Measurements from ENCODE around the gene DENND1A.
"Not testable (repeated sequence)": the region's sequence is repeated elsewhere in the genome, so short reads cannot be mapped to it uniquely, and the experiment has no call there.

The DENND1A gene

DNA sequence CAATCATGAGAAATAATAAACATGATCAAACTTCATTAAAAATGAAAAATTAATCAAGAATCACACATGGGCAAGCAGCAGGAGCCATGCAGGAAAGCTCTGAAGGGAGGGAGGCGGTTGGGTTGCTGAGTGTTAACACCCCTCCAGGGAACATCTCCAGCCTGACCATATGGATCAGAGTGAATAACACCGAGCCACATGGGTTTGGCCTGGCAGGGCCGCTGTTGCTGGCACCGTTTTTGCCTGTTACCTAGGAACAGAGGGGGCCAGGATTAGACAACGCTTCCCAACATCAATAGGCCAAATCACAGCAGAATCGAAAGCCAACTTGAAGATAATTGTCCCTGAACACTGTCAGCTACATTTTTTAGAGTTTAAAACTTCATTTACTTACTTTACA, 160.2 kb downstream of the DENND1A start:
- no peak for DNase-seq (ENCODE audit: low read depth)

DNA sequence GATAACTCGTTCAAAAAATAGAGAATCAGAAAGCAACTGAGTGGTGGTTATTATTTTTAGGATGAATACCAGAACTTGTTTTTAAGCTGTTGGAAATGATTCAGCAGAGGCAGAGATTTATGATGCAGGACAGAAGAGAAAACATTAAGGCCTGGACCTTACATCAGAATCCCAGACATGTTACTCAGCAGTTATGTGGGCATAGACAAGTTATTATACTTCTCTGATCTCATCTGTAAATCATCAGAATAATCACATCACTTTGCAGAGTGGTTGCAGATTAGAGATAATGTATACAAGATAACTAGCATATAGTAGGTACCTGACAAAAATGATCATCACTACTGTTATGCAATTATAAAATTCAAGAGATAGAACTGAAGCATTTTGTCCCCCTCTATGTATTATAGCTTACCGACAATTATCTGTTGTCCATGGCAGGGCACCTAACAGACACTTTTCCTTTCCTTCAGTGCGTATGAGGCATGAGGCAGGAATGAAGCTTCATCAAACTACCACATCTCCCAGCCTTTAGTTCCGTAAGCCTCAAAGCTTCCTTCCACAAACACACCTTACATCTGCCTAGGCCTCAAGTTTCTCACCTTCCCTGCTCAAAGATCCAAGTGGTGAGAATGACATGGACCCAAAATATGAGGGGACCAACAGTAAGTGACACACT, 165.9 kb downstream of the DENND1A start:
- peak; percentile 95 for DNase-seq (ENCODE audit: low read depth)

DNA sequence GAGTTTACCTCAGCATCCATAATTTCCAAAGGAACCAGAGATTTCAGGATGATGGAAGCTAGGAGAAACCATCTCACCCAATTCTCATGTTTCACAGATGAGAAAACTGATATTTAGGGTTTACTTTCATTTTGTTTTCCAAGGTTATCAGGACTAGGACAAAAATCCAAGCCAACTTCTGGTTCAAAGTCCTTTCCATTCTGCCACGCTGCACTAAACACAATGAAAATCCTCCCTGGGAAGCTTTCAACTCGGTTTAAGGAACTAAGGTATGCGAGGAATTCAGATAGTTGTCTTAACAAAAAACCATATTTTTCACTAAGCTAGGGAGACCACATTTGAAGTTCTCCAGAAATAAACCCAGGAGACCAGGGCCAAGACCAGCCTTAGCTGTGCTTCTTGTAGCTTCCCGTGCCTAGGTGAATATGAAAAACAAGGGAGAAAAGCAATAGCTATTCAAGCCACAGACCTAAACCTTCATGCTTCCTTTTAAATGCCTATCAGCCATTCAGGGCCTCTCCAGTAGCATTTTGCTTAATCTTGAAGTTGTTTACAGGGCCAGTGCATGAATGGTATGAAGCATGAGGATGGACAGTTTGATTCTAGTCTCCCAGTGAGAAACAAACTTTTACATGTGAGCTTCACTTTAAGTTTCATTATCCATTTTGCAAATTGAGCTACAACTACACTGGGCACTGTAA, 167.9 kb downstream of the DENND1A start:
- peak; percentile 47 for DNase-seq (ENCODE audit: low read depth)

DNA sequence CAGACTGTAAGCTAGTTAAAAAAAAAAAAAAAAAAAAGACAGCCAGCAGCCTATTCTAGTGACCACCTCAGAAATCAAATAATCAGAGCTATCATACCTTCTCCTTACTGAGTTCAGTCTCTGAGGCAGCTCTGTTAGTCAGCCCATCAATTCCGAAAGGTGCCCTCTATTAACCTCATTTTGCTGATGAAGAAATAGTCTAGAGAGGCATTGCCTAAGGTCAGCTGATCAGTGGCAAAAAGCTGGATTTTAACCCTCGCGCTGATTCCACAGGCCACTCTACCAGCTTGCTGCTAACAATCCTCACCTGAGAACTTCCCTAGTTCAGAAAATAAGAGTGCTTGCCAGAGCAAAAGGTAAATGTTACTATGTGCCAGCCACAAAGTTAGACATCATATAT, 172.0 kb downstream of the DENND1A start:
- peak; percentile 57 for DNase-seq (ENCODE audit: low read depth)

DNA sequence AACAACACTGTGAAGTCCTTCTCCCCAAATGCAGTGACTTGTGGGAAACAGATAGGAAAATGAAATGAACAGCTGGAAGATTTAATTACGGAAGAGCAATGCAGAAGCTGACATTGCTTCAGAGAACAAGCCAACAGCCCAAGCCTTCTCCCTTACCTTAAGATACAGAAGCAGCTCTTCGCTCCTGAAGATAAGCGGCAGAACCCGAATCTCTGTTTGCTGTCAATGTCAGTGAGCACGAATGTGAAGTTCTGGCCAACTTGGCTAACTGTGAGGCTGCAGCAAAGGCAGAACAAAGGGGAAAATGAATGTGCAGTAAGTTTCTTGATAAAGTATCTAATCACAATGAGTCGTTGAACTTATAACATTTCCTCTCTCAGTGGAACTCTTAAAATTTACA, 172.4 kb downstream of the DENND1A start:
- peak; percentile 80 for DNase-seq (ENCODE audit: low read depth)

DNA sequence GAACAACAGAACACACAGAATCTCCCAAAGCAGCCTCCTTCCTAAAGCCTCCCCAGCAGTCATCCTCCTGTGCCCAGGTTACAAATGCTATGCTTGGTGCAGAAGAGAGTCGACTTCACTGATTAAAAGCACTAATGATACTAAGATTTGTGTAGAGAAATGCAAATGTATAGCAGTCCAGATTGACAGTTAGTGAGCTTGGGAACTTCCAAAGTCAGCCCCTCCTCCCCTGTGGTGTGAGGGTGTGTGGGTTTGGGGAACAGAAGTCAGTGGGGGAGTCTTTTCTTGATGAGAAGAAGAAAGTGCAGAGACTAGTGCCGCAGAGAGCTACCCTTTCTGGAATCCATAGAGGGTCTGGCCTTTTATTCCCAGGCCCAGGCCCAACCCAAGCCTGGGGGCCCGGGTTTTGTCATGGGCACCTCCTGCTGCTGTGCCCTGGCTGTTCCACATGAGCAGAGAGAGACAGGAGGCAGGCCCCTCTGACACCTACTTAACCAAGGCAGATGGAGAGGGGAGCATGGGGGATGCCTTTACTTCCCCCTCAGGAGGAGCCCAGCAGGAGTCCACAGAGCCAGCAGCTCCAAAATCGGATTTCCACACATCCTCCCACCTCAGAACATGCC, 173.3 kb downstream of the DENND1A start:
- no peak for DNase-seq (ENCODE audit: low read depth)

DNA sequence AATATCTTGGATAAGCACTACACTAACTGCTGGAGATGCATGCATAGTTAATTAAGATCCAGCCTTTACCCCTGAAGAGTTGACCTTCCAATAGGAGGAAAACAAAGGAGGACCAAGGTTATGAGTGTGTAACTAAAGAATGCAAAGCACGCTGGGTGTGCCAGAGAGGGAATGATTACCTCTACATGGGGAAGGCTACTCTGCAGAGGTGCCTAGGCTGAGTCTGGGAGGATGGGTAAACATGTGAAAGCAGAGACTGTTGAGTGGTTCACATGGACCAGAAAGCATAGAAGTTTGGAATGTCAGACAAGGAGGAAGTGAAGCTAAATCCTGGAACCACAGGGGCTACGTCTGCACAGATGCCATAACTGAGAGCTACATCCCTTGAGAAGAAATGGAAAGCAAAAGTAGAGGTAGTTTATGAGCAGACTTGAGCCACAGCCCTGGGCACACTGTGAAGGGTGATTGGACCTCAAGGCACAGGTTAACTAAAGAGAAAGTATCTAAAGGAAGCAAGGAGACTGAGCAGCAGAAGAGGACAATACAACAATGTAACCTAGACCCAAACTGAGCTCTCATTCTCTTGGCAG, 176.2 kb downstream of the DENND1A start:
- no peak for DNase-seq (ENCODE audit: low read depth)

DNA sequence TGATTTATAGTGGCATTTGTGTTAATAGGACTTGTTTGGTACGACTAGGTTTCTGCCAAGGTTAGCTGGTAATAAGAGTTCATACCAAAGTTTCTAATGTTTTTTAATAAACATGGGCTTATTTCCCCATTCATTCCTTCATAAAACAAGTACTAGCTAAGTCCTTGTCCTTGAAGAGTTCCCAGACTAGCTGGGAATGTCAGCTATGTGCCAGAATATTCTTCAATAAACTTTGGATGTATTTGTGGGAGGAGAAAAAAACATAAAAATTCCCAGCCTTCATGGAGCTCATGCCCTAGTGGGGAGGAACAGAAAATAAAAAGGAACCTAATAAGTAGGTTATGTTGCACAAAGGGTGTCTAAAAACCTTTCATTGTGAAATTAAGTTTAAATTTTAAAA, 176.9 kb downstream of the DENND1A start:
- no peak for DNase-seq (ENCODE audit: low read depth)

DNA sequence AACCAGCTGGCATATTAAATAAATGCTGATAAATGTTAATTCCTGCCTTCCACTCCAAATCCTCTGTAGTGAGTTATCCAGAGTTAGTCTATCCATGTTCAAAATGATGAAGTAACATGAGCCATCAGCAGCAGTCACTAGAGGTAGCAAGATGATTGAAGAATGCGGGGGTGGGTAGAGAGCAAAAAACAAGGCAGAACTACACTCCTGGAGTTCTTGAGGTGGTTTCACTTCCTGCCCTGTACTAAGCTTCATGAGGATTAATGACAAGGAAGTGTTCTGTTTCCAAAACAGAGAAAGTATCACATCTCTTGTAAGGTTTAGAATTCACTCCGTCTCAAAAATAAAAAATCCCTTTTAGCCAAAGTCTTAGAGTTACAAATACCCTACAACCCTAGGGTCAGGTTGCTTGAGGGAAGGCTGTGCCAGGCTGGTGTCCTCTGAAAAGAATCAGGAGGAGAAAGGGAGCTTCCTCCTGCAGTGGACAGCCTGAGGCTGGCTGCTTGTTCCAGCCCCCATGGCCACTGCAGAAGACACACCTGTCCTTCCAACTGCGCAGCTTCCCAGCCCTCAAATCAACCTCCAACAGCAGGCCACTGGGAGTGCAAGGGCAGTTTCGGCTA, 180.2 kb downstream of the DENND1A start:
- peak; percentile 79 for DNase-seq (ENCODE audit: low read depth)

DNA sequence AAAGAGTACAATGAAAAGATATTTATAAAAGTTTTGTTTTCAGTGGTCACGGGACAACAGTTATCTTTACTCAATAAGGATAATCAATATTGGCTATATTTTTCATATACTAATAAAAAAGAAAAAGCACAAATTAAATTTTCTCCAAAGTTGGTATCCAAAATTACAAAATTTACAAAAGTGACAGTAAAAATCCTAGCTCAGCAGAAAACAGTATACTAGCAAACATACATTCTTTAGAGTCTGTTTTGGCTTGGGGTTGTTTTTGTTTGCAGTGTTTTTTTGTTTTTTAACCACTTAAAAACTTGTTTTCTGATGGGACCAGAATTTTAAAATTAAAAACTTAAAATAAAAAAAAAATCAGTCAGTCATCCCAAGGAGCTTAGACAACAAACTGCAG, 183.2 kb downstream of the DENND1A start:
- DNase-seq (ENCODE audit: low read depth): no peak

DNA sequence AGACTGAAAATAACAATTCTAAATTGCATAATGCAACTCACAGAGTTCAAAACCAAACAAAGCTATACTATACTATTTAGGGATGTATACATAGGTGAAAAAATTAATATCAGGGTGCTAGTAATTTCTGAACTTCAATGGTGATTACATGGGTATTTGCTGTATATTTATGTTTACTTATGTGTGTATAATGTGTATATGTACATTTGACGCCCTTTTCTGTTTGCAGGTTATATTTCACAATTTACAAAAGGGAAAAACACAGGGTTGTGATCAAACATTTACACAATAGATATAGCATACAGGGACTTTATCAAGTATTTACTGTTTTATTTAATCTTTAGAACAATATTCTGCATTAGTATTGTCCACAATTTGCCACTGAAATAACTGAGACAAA, 184.0 kb downstream of the DENND1A start:
- DNase-seq (ENCODE audit: low read depth): no peak

DNA sequence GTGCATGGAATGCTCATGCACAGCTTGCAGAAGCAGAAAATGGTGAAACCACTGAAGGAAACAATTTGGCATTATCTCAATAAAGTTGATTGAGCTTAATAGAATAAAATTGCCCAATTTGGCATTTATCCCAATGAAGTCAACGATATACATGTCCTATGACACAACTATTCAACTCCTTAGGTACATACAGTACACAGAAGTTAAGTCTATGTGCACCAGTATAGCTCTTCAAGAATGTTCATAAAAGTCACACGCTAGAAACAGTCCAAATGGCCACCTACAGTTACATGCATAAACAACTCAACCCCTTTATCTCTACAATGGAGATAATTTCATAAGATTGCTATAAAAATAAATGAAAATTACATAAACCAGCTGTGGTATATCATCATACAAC, 184.5 kb downstream of the DENND1A start:
- DNase-seq (ENCODE audit: low read depth): no peak

DNA sequence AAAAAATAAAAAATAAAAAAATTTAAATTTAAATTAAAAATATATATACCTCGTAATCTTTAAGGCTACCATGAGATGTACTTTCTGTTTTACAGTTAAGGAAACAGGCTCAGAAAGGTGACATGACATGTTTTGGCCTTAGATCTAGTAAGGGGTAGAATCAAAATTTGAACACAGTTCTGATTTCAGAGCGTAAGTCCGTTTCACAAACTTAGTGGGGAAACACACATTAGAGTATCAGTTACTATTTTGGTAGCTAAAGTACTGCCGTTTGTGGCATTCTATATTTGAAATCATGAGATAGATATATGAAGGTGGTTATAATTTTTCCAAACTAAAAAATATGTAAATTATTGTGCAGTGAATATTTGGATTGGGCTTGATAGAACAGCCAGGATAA, 186.2 kb downstream of the DENND1A start:
- no peak for DNase-seq (ENCODE audit: low read depth)

DNA sequence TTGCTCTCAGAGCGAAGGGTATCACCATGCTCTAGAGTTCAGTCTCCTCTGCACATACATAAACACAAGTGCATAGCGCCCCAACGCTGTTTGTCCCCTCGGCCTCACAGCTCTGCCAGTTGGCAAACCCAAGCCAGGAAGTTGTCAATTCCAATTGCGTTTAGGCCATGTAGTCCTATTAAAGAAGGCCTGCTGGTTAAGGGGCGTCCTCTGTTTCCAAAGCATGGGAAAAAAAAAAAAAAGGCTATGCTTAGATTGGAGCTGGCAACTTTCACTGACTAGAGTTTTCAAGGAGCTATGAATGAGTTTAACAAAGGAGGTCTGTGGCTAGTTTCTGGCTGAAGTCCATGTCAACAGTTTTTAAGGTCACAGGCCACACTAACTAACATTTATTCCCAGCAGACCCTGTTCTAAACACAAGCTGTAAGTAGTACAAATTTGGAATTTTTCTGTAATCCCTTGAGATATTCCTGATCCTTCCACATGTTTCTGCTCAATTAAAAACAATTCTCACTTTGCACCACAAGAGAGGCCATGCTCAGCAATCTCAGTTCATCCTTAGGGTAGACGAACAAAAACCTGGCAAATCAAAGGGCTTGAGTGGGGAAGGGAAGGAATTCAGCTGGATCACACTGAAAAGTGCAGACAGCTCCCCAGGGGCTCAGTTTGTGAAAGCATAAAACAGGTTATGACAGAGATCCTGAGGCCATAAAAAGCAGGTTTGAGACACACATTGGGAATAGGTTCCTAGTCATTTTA, 187.7 kb downstream of the DENND1A start:
- peak; percentile 55 for DNase-seq (ENCODE audit: low read depth)

DNA sequence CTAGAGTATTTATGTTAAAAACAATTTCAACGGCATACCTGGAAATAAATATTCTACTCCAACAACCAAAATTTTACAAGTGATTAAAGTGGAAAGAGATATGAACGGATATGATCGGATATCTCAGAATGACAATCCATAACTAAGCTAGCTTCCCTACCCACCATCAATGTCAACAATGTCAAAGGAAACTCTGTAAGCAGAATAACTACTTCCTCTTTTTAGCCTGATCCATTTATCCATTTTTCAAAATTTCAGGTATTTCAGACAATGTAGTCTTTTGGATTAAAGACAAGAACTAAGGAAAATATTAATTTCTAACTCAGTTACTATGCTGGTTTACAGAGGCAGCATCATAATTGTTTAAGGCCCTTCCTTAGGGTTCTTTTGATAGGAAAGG, 188.7 kb downstream of the DENND1A start:
- DNase-seq (ENCODE audit: low read depth): no peak

DNA sequence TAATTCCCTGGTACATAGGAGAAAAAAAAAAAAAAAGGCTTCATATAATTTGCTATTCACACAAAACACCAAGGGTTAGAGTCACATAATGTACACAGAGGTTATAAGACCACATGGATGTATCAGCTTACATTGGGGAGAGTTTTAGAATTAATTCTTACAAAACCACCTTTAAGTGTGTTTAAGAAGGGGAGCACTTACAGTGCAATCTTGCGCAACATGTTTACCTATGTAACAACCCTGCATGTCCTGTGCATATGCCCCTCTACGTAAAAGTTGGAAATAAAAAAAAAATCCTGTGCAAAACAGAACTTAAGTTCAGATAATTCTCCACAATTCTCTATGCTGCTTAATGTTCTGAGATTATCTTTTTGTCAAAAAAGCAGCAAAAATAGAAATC, 190.0 kb downstream of the DENND1A start:
- DNase-seq (ENCODE audit: low read depth): no peak

DNA sequence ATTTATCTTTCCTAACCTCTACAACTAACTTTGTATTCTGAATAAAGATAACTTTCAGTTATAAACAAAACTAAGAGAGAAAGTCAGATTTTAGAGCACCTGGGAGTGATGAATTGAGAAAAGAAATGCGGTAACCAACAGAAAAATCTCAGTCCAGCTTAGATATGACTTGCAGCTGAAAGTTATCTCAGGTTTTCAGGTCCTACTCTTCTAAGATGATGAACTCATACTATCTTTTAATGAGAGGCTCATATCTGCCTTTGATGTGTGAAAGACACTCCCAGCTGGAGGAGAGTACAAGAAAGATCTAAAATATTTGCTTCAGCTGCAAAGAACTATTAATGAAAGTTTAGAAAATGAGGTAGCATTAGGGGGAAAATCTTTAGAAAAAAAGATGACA, 190.5 kb downstream of the DENND1A start:
- no peak for DNase-seq (ENCODE audit: low read depth)

DNA sequence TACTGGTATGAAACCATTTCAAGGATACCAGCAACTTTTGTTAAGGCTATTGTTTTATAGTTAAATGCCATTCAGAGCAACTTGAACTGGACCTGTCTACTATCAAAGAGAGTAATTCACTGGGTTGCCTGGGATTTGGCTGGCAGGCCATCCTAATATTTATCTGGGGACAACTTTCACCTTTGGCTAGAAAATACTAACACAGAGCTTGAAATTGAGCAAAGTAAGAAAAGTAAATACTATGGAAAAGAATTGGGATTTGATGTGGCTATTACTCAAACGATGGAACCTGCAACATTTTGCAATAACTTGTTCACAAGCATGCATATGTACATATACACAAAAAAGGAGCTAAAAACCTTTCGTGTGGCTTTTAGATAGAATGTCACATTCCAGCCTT, 191.3 kb downstream of the DENND1A start:
- no peak for DNase-seq (ENCODE audit: low read depth)

DNA sequence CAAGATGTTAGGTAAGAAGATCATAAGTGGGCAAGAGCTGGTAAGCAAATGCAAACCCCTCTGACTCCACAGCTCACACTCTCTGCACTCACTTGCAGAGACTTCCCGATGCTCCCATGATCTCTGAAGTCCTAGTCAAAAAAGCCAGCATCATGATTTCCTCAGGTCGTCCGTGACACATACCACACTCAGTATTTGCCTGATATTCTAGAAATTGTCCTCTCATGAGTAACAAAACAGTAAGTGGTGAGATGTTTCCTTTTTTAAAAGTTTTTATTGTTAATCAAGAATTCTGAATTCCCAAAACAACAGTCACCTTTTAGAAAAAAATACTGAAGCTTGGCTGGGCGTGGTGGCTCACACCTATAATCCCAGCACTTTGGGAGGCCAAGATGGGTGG, 194.6 kb downstream of the DENND1A start:
- no peak for DNase-seq (ENCODE audit: low read depth)

DNA sequence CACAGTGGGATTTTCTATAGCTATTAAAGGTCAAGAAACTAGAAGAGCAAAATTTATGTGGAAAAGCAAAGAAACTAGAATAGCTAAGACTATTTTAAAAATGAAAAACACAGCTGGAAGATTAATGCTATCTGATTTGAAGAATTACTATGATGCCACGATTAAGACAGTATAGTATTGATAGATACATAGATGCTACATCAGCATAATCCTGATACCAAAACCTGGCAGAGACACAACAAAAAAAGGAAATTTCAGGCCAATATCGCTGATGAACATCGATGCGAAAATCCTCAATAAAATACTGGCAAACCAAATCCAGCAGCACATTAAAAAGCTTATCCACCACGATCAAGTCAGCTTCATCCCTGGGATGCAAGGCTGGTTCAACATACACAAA, 201.4 kb downstream of the DENND1A start:
- DNase-seq (ENCODE audit: low read depth): not testable (repeated sequence)

DNA sequence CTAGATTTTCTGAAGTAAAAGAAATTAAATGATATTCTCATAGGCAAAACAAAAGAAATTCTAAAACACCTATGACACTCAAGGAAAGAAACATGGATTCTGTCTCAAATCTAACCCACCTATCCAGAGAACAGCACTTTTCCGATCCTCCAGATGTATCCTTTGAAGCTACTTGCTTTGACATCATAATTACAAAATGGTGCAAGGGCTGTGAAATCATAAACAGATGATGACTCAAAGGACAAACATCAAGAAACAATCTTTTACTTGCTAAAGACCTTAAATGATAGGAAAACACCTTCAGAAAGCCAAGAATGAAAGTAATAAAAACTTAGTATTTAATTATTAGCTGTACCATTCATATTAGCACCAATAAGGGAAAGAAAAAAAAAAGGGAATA, 202.6 kb downstream of the DENND1A start:
- DNase-seq (ENCODE audit: low read depth): peak; percentile 43

DNA sequence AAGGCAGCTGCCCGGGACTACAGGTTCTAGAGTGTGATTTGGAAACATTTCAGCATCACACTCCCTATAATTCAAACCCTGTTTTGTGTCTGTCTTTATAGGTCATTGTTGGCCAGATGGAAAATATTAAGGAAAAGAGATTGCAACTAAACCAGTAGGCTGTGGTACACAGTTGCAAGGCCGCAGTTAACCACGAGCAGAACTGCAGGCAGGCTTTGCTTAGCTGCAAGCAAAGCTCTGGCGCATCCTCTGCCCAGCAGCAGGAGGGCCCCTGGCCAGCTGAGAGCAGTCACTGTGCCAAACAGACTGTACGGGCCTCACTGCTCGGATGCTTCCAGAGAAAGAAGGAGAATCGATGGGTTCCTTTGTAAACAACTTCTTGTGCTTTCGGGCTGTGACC, 204.5 kb downstream of the DENND1A start:
- DNase-seq (ENCODE audit: low read depth): peak; percentile 33

Measured in amniotic epithelial cell (primary cell).